Measurements from ENCODE around the gene ZNF132. TPM values are rescaled to one million over a fixed set of nuclear protein-coding genes. Genes with fewer than 3 reads are reported as not detected.

Gene ZNF132
- total RNA-seq, 1 donor from 2014 or later: 3.5 TPM

GRCh38 chr19:58429745-58430144 is 10.2 kb downstream of the ZNF132 start:
- Mint-ChIP-seq H3K9me3 (ENCODE audit: low read depth) (peaks cover 28% of the 10 kb centered on the region), H3K27ac (no peak overlapping the region), H3K36me3 (ENCODE audit: insufficient read depth) (peaks cover 59% of the 10 kb centered on the region), H3K4me1 (ENCODE audit: low read depth) (no peaks in the 10 kb centered on the region), H3K27me3 (no peaks in the 10 kb centered on the region), H3K4me3 (ENCODE audit: low read depth) (no peak overlapping the region)
- TF ChIP-seq CTCF (IDR thresholded peaks at IDR 0.05; ENCODE audit: unreplicated experiment): no peak
- DNase-seq (ENCODE audit: low spot score, unreplicated experiment): no peak

GRCh38 chr19:58428617-58429016 is 11.3 kb downstream of the ZNF132 start:
- H3K4me3 Mint-ChIP-seq (ENCODE audit: low read depth): no peak overlapping the region
- no peak for TF ChIP-seq CTCF (IDR thresholded peaks at IDR 0.05; ENCODE audit: unreplicated experiment)
- no peaks in the 10 kb centered on the region for H3K27me3 Mint-ChIP-seq
- peaks cover 53% of the 10 kb centered on the region for H3K36me3 Mint-ChIP-seq (ENCODE audit: insufficient read depth)
- no peaks in the 10 kb centered on the region for H3K4me1 Mint-ChIP-seq (ENCODE audit: low read depth)
- H3K9me3 Mint-ChIP-seq (ENCODE audit: low read depth): peaks cover 21% of the 10 kb centered on the region
- DNase-seq (ENCODE audit: low spot score, unreplicated experiment): no peak
- H3K27ac Mint-ChIP-seq: no peak overlapping the region

- peaks cover 48% of the 10 kb centered on the region for H3K36me3 Mint-ChIP-seq (ENCODE audit: insufficient read depth)
- H3K9me3 Mint-ChIP-seq (ENCODE audit: low read depth): peaks cover 8% of the 10 kb centered on the region
Observed at GRCh38 chr19:58417071-58417470, 22.9 kb downstream of the ZNF132 start.

GRCh38 chr19:58416604-58417003 is 23.3 kb downstream of the ZNF132 start:
- no peak for DNase-seq (ENCODE audit: low spot score, unreplicated experiment)
- TF ChIP-seq CTCF (IDR thresholded peaks at IDR 0.05; ENCODE audit: unreplicated experiment): no peak
- peaks cover 46% of the 10 kb centered on the region for H3K36me3 Mint-ChIP-seq (ENCODE audit: insufficient read depth)
- no peaks in the 10 kb centered on the region for H3K27me3 Mint-ChIP-seq
- H3K4me3 Mint-ChIP-seq (ENCODE audit: low read depth): no peak overlapping the region
- H3K27ac Mint-ChIP-seq: no peak overlapping the region
- peaks cover 8% of the 10 kb centered on the region for H3K9me3 Mint-ChIP-seq (ENCODE audit: low read depth)
- H3K4me1 Mint-ChIP-seq (ENCODE audit: low read depth): no peaks in the 10 kb centered on the region

More at GRCh38 chr19:58417071-58417470, 22.9 kb downstream of the ZNF132 start:
- no peak overlapping the region for H3K4me3 Mint-ChIP-seq (ENCODE audit: low read depth)
- TF ChIP-seq CTCF (IDR thresholded peaks at IDR 0.05; ENCODE audit: unreplicated experiment): no peak
- no peak overlapping the region for H3K27ac Mint-ChIP-seq
- H3K27me3 Mint-ChIP-seq: no peaks in the 10 kb centered on the region
- no peaks in the 10 kb centered on the region for H3K4me1 Mint-ChIP-seq (ENCODE audit: low read depth)
- DNase-seq (ENCODE audit: low spot score, unreplicated experiment): no peak

- no peak for TF ChIP-seq CTCF (IDR thresholded peaks at IDR 0.05; ENCODE audit: unreplicated experiment)
- H3K36me3 Mint-ChIP-seq (ENCODE audit: insufficient read depth): peaks cover 6% of the 10 kb centered on the region
- H3K9me3 Mint-ChIP-seq (ENCODE audit: low read depth): no peaks in the 10 kb centered on the region
- H3K4me1 Mint-ChIP-seq (ENCODE audit: low read depth): peaks cover 19% of the 10 kb centered on the region
- no peaks in the 10 kb centered on the region for H3K27me3 Mint-ChIP-seq
- DNase-seq (ENCODE audit: low spot score, unreplicated experiment): no peak
- H3K27ac Mint-ChIP-seq: peak overlapping the region; percentile 11
- peak overlapping the region; percentile 82 for H3K4me3 Mint-ChIP-seq (ENCODE audit: low read depth)
Observed at GRCh38 chr19:58409010-58409790, 30.8 kb downstream of the ZNF132 start.
